ENCODE measurements around the gene DIP2B.

Gene DIP2B

GRCh38 chr12:50727466-50727865 is 222.7 kb downstream of the DIP2B start:
- no peak for DNase-seq (ENCODE audit: low spot score)

GRCh38 chr12:50728417-50728816 is 223.6 kb downstream of the DIP2B start:
- DNase-seq (ENCODE audit: low spot score): no peak

- DNase-seq (ENCODE audit: low spot score): no peak
Measured at GRCh38 chr12:50728841-50729240, 224.1 kb downstream of the DIP2B start.

GRCh38 chr12:50732591-50732990 is 227.8 kb downstream of the DIP2B start:
- no peak for DNase-seq (ENCODE audit: low spot score)

GRCh38 chr12:50733706-50734105 is 228.9 kb downstream of the DIP2B start:
- DNase-seq (ENCODE audit: low spot score): no peak

- no peak for DNase-seq (ENCODE audit: low spot score)
Measured at GRCh38 chr12:50734409-50735263, 229.9 kb downstream of the DIP2B start.

GRCh38 chr12:50739611-50740010 is 234.8 kb downstream of the DIP2B start:
- DNase-seq (ENCODE audit: low spot score): no peak

- DNase-seq (ENCODE audit: low spot score): no peak
Measured at GRCh38 chr12:50740307-50740706, 235.5 kb downstream of the DIP2B start.

GRCh38 chr12:50742776-50743175 is 238.0 kb downstream of the DIP2B start:
- no peak for DNase-seq (ENCODE audit: low spot score)

GRCh38 chr12:50745861-50746260 is 241.1 kb downstream of the DIP2B start:
- no peak for DNase-seq (ENCODE audit: low spot score)

GRCh38 chr12:50746431-50746830 is 241.6 kb downstream of the DIP2B start:
- DNase-seq (ENCODE audit: low spot score): no peak

- DNase-seq (ENCODE audit: low spot score): no peak
Measured at GRCh38 chr12:50747817-50748216, 243.0 kb downstream of the DIP2B start.

- no peak for DNase-seq (ENCODE audit: low spot score)
Measured at GRCh38 chr12:50749459-50749882, 244.7 kb downstream of the DIP2B start.

GRCh38 chr12:50750366-50750765 is 245.6 kb downstream of the DIP2B start:
- no peak for DNase-seq (ENCODE audit: low spot score)

- no peak for DNase-seq (ENCODE audit: low spot score)
Measured at GRCh38 chr12:50751948-50752721, 247.3 kb downstream of the DIP2B start.

- no peak for DNase-seq (ENCODE audit: low spot score)
Measured at GRCh38 chr12:50753232-50753769, 248.5 kb downstream of the DIP2B start.

- DNase-seq (ENCODE audit: low spot score): peak; percentile 97
Measured at GRCh38 chr12:50763639-50764285, 259.0 kb downstream of the DIP2B start, which contains the start of gene ATF1. TSS of gene ATF1 (plus strand) at chr12:50764101. CDS start at chr12:50780146, 16,045 bp downstream.

GRCh38 chr12:50764286-50765094 is 259.7 kb downstream of the DIP2B start:
- DNase-seq (ENCODE audit: low spot score): no peak

GRCh38 chr12:50765095-50765911 is 260.5 kb downstream of the DIP2B start:
- DNase-seq (ENCODE audit: low spot score): no peak

- DNase-seq (ENCODE audit: low spot score): no peak
Measured at GRCh38 chr12:50768391-50768790, 263.6 kb downstream of the DIP2B start.
